Ovary (tissue), 9 donors: ENCODE results near the gene GALK2. TPM values are rescaled to one million over a fixed set of nuclear protein-coding genes. Genes with fewer than 3 reads are reported as not detected.

Experiments
- DNase-seq, 5 donors: peaks; one replicate each; pipeline ENCODE4 v3.0.0-alpha.2; 2019 to 2020
- H3K27ac ChIP-seq, 2 donors: fragments of 200-600 bp; one replicate each; pipeline versions ENCODE4 v1.5.1 to v1.8.0; 2019 to 2022
- H3K27me3 ChIP-seq: fragments of 200-600 bp; one replicate; pipeline ENCODE4 v1.8.0; 2022
- H3K36me3 ChIP-seq: fragments of 200-600 bp; sonication (generic); one replicate; pipeline ENCODE4 v1.5.1; 2019
- H3K4me1 ChIP-seq: one replicate; pipeline ENCODE4 v1.8.1; 2013; ENCODE audit warnings: mild to moderate bottlenecking, moderate library complexity; ENCODE audit not compliant: insufficient read depth
- H3K4me3 ChIP-seq: fragments of 200-600 bp; sonication (generic); one replicate; pipeline ENCODE4 v1.5.1; 2017
- H3K9me3 ChIP-seq, 2 donors: fragments of 200-600 bp in 1 of 2; sonication (generic) in 1 of 2; one replicate each; pipeline versions ENCODE4 v1.5.1 to v1.8.1; 2013 to 2019; ENCODE audit warnings: mild to moderate bottlenecking in 1 of 2, moderate library complexity in 1 of 2
- EP300 ChIP-seq: sonication (generic); formaldehyde crosslinking; IDR thresholded peaks from one replicate; pipeline ENCODE4 v1.6.1; 2017; ENCODE audit warnings: antibody characterized with exemption
- POLR2A ChIP-seq: fragments of 450-650 bp; IDR thresholded peaks from one replicate; pipeline ENCODE4 v1.6.1; 2017; ENCODE audit warnings: antibody characterized with exemption, mild to moderate bottlenecking, moderate library complexity
- WGBS, 3 donors: extraction: QIAGEN DNeasy Blood & Tissue Kit in 1 of 3; methylation state at CpG; one replicate each; pipeline versions ENCODE4 v1.1.5 to v1.1.7; 2013 to 2017; 5-methylcytosine and 5-hydroxymethylcytosine counted together
- intact Hi-C, 4 donors: fragments of 100-400 bp; cut with DNase I; formaldehyde crosslinking; loops; one replicate each; pipeline versions ENCODE4 v1.11.0 to v1.15.1; 2022 to 2023
- polyA plus RNA-seq, 2 donors: library from polyadenylated mRNA; stranded (reverse); fragments of 200-250 nt in 1 of 2; fragments of 350-450 nt in 1 of 2; fragmentation: Illumina TruSeq in 1 of 2; extraction: RNeasy Lipid Tissue Mini Kit (QIAGEN cat#74804) in 1 of 2; gene quantifications; one replicate each; pipeline ENCODE4 v1.2.3, GENCODE V29; 2013 to 2014
- total RNA-seq, 7 donors: library from RNA; depleted of rRNA in 2 of 7; stranded (reverse); fragments of >200 nt in 2 of 7; fragmentation: NEBNext Ultra II Directional in 3 of 7; extraction: Animal tissue kit (Norgen Biotek cat#: 25700) in 3 of 7; gene quantifications; one replicate each; pipeline versions ENCODE4 v1.1.0 to v1.2.4, GENCODE V29; 2016 to 2023
- TF ChIP-seq, protein P1 (sequence below), 3 donors: fragments of 450-650 bp in 2 of 3; fragments of 200-600 bp in 1 of 3; IDR thresholded peaks; one replicate each; pipeline versions ENCODE4 v1.5.1 to v1.8.0; 2016 to 2022; ENCODE audit warnings: antibody characterized with exemption in 3 of 3, mild to moderate bottlenecking in 1 of 3
- donor health status: DM: no; HTN: no; CAD: no; lungs with moderate emphysema.
- donor health status: DM: no; HTN: no; CAD: no.
- donor health status: Bipolar disorder and iron deficiency.
- donor health status: DM: yes; HTN: yes; CAD: no.
- donor health status: DM: no; HTN: no; CAD: no.
- donor health status: DM: yes; HTN: yes; CAD: no.

Gene GALK2
- total and polyA plus RNA-seq, 9 donors = 14.4 to 49.2 (median 37.9) TPM

GRCh38 chr15:49155110-49155833 lies 14.8 kb upstream of the GALK2 start, which contains the start of gene COPS2:
Gene COPS2, minus strand, starts transcription at chr15:49155599. Its CDS starts 21 bp downstream, at chr15:49155578.
- 0% methylated on average over 46 of the region's 46 CpGs for WGBS, 3 donors
- TF ChIP-seq EP300 (no peak), POLR2A (peak; percentile 62)
- TF ChIP-seq, protein P1, sequence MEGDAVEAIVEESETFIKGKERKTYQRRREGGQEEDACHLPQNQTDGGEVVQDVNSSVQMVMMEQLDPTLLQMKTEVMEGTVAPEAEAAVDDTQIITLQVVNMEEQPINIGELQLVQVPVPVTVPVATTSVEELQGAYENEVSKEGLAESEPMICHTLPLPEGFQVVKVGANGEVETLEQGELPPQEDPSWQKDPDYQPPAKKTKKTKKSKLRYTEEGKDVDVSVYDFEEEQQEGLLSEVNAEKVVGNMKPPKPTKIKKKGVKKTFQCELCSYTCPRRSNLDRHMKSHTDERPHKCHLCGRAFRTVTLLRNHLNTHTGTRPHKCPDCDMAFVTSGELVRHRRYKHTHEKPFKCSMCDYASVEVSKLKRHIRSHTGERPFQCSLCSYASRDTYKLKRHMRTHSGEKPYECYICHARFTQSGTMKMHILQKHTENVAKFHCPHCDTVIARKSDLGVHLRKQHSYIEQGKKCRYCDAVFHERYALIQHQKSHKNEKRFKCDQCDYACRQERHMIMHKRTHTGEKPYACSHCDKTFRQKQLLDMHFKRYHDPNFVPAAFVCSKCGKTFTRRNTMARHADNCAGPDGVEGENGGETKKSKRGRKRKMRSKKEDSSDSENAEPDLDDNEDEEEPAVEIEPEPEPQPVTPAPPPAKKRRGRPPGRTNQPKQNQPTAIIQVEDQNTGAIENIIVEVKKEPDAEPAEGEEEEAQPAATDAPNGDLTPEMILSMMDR (IDR thresholded peaks at IDR 0.05) = peak in 1 of 3 donors; percentile 25
- Histone ChIP-seq H3K27me3 (no peaks in the 10 kb centered on the region), H3K36me3 (no peaks in the 10 kb centered on the region), H3K4me1 (peaks cover 2% of the 10 kb centered on the region), H3K9me3 (no peaks in the 10 kb centered on the region), H3K4me3 (peak within 1 kb of the TSS; percentile 93), H3K27ac (peak within 1 kb of the TSS; percentile 37 to 62)
- peak; percentile 90 to 94 (median 93) for DNase-seq
- intact Hi-C loops = no loop called here

DNA sequence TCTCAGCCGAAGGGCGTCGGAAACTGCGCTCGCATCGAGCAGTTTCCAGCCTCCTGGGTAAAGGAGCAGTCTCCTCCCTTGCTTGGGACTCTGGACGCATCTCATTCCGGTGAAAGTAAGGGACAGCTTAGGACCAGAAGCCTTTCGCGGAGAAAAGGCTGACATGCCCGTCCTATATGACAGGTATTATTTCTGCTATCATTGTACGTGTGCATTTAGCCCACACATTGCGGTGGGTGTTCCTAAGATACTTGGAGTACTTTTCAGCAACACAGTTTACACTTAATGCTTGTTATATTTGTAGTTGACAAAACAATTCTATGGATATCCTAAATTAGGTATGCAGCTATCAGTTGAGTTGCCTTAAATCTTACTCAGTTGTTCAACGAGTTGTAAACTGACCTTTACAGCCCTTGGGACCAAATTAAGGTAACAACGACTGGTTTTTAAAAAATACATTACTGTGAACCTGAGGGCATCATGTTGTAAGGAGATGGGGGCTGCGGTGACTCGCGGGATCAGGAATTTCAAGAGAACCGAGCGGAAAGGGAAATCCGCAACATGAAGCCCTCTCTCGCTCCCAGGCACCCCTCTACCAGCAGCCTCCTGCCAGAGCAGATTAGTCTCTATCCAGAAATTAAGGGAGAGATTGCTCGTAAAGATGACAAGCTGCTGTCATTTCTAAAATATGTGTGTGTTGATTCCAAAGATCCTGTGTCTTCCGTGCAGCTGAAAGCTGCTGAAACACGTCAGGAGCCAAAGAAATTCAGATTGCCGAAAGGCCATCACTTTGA lies 14.0 kb upstream of the GALK2 start:
- H3K36me3 ChIP-seq = no peaks in the 10 kb centered on the region
- H3K9me3 ChIP-seq = no peaks in the 10 kb centered on the region
- peak overlapping the region; percentile 93 for H3K4me3 ChIP-seq
- intact Hi-C loops = no loop called here
- WGBS, 3 donors = 0% methylated on average over 26 of the region's 26 CpGs
- no peaks in the 10 kb centered on the region for H3K27me3 ChIP-seq
- H3K4me1 ChIP-seq = peaks cover 2% of the 10 kb centered on the region
- no peak for TF ChIP-seq EP300
- TF ChIP-seq, protein P1 (IDR thresholded peaks at IDR 0.05) = no peak
- TF ChIP-seq POLR2A = no peak
- no peak overlapping the region for H3K27ac ChIP-seq
- no peak for DNase-seq

DNA sequence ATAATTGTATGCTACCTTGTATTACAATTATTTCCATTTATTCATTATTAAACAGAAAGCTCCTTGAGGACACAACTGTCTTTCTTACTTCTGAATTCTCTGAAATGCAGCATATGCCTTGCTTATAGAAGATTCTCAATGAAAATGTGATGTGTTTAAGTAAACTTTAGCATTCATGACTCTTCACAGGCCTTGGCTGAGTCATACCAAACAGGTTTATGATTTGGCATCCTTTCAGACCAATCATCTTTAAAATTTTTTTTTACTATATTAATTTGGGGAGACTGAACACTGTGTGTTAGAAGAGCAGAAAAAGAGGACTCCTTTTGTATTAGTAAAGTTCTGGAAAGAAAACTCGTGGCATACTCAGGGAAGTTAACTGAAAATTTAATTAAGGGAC lies 6.4 kb upstream of the GALK2 start:
- Histone ChIP-seq H3K4me3 (no peak overlapping the region), H3K27me3 (no peaks in the 10 kb centered on the region), H3K36me3 (no peaks in the 10 kb centered on the region), H3K4me1 (no peaks in the 10 kb centered on the region), H3K9me3 (no peaks in the 10 kb centered on the region), H3K27ac (no peak overlapping the region)
- intact Hi-C loops = no loop called here
- no peak for DNase-seq
- TF ChIP-seq POLR2A (no peak), EP300 (no peak)
- TF ChIP-seq, protein P1 (IDR thresholded peaks at IDR 0.05) = no peak
- WGBS, 3 donors = 79 to 97% (median 89%) methylated on average over 1 of the region's 1 CpG

- no peak overlapping the region for H3K27ac ChIP-seq
- TF ChIP-seq EP300 (no peak), POLR2A (no peak)
- TF ChIP-seq, protein P1 (IDR thresholded peaks at IDR 0.05) = no peak
- intact Hi-C loops = no loop called here
Observed at GRCh38 chr15:49164865-49165264, 5.2 kb upstream of the GALK2 start.

More at GRCh38 chr15:49164865-49165264, 5.2 kb upstream of the GALK2 start:
- no peak overlapping the region for H3K4me3 ChIP-seq
- DNase-seq = no peak
- H3K27me3 ChIP-seq = no peaks in the 10 kb centered on the region
- H3K4me1 ChIP-seq = no peaks in the 10 kb centered on the region
- no peaks in the 10 kb centered on the region for H3K9me3 ChIP-seq
- H3K36me3 ChIP-seq = no peaks in the 10 kb centered on the region
